H9 (cell line): ENCODE results near the gene SMC3. TPM values are rescaled to one million over a fixed set of nuclear protein-coding genes. Genes with fewer than 3 reads are reported as not detected.

Experiments
- DNase-seq: peaks from one replicate; pipeline ENCODE4 v3.0.0-alpha.2; 2017
- H2AFZ ChIP-seq: one replicate; pipeline ENCODE4 v1.6.1; 2013; ENCODE audit warnings: mild to moderate bottlenecking, low read length, control low read depth, moderate library complexity
- H2AK5ac ChIP-seq: 2 replicates; pipeline ENCODE4 v1.6.1; 2013; ENCODE audit warnings: low read length, control low read depth, mixed read lengths; ENCODE audit not compliant: insufficient read length
- H2BK120ac ChIP-seq: one replicate; pipeline ENCODE4 v1.6.1; 2013; ENCODE audit warnings: low read depth, mild to moderate bottlenecking, low read length, control low read depth, inconsistent platforms; ENCODE audit not compliant: poor library complexity, severe bottlenecking
- H2BK12ac ChIP-seq: 2 replicates; pipeline ENCODE4 v1.6.1; 2013; ENCODE audit warnings: low read length, control low read depth, mixed read lengths, low read depth; ENCODE audit not compliant: insufficient read length
- H2BK15ac ChIP-seq: 2 replicates; pipeline ENCODE4 v1.6.1; 2013; ENCODE audit warnings: low read depth, low read length, control low read depth
- H2BK20ac ChIP-seq: one replicate; pipeline ENCODE4 v1.6.1; 2013; ENCODE audit warnings: low read depth, mild to moderate bottlenecking, low read length, control low read depth, inconsistent platforms; ENCODE audit not compliant: poor library complexity, severe bottlenecking
- H2BK5ac ChIP-seq: 2 replicates; pipeline ENCODE4 v1.6.1; 2013; ENCODE audit warnings: low read length, control low read depth, mixed read lengths; ENCODE audit not compliant: insufficient read length
- H3K14ac ChIP-seq: 2 replicates; pipeline ENCODE4 v1.6.1; 2013; ENCODE audit warnings: low read length, control low read depth; ENCODE audit not compliant: insufficient read depth
- H3K18ac ChIP-seq: 2 replicates; pipeline ENCODE4 v1.6.1; 2013; ENCODE audit warnings: low read depth, mild to moderate bottlenecking, mixed read lengths, low read length, control low read depth; ENCODE audit not compliant: insufficient read length
- H3K23ac ChIP-seq: 2 replicates; pipeline ENCODE4 v1.6.1; 2013; ENCODE audit warnings: low read length, control low read depth, mixed read lengths, low read depth; ENCODE audit not compliant: insufficient read length
- H3K23me2 ChIP-seq: 2 replicates; pipeline ENCODE4 v1.6.1; 2013; ENCODE audit warnings: low read depth, mild to moderate bottlenecking, mixed read lengths, low read length, control low read depth; ENCODE audit not compliant: insufficient read length, poor library complexity, severe bottlenecking
- H3K27ac ChIP-seq: 2 replicates; pipeline ENCODE4 v1.5.1; 2013; ENCODE audit warnings: low read length, control low read depth, mixed read lengths, low read depth; ENCODE audit not compliant: insufficient read length
- H3K27me3 ChIP-seq: 2 replicates; pipeline ENCODE4 v1.6.1; 2013; ENCODE audit warnings: low read length, control low read depth, inconsistent platforms; ENCODE audit not compliant: insufficient read depth
- H3K4ac ChIP-seq: 2 replicates; pipeline ENCODE4 v1.6.1; 2013; ENCODE audit warnings: low read depth, mild to moderate bottlenecking, control low read depth, inconsistent platforms, low read length, moderate library complexity
- H3K4me1 ChIP-seq: 2 replicates; pipeline ENCODE4 v1.6.1; 2013; ENCODE audit warnings: low read length, control low read depth, inconsistent platforms; ENCODE audit not compliant: insufficient read depth
- H3K4me2 ChIP-seq: 2 replicates; pipeline ENCODE4 v1.6.1; 2013; ENCODE audit warnings: low read length, control low read depth, mixed read lengths; ENCODE audit not compliant: insufficient read length, insufficient read depth
- H3K56ac ChIP-seq: 2 replicates; pipeline ENCODE4 v1.6.1; 2013; ENCODE audit warnings: low read depth, mild to moderate bottlenecking, mixed read lengths, low read length, control low read depth; ENCODE audit not compliant: insufficient read length
- H3K79me1 ChIP-seq: 2 replicates; pipeline ENCODE4 v1.6.1; 2013; ENCODE audit warnings: low read depth, mild to moderate bottlenecking, moderate library complexity, low read length, control low read depth, inconsistent platforms; ENCODE audit not compliant: insufficient read depth, poor library complexity, severe bottlenecking
- H3K79me2 ChIP-seq: 2 replicates; pipeline ENCODE4 v1.6.1; 2013; ENCODE audit warnings: low read length, control low read depth, inconsistent platforms; ENCODE audit not compliant: insufficient read depth
- H3K9ac ChIP-seq: 2 replicates; pipeline ENCODE4 v1.6.1; 2013; ENCODE audit warnings: low read length, control low read depth, mixed read lengths; ENCODE audit not compliant: insufficient read length; ENCODE audit errors: extremely low read depth
- H3K9me3 ChIP-seq: one replicate; pipeline ENCODE4 v1.6.1; 2013; ENCODE audit warnings: low read depth, low read length, inconsistent platforms; ENCODE audit not compliant: control insufficient read depth
- H3T11ph ChIP-seq: one replicate; pipeline ENCODE4 v1.6.1; 2013; ENCODE audit warnings: mild to moderate bottlenecking, low read length, control low read depth, inconsistent platforms
- H4K20me1 ChIP-seq: one replicate; pipeline ENCODE4 v1.6.1; 2013; ENCODE audit not compliant: control insufficient read depth, insufficient read length, insufficient read depth
- H4K5ac ChIP-seq: 2 replicates; pipeline ENCODE4 v1.6.1; 2013; ENCODE audit warnings: low read depth, mild to moderate bottlenecking, mixed read lengths, low read length, control low read depth; ENCODE audit not compliant: insufficient read length
- H4K8ac ChIP-seq: replicated peaks from 2 replicates; pipeline ENCODE4 v1.6.1; 2013; ENCODE audit warnings: low read length, control low read depth, mixed read lengths, low read depth; ENCODE audit not compliant: insufficient read length
- H4K91ac ChIP-seq: 2 replicates; pipeline ENCODE4 v1.6.1; 2013; ENCODE audit warnings: low read depth, mild to moderate bottlenecking, moderate library complexity, mixed read lengths, low read length, control low read depth; ENCODE audit not compliant: insufficient read length
- H3K27ac Mint-ChIP-seq, 3 experiments: 2 replicates in 2 of 3; 3 replicates in 1 of 3; pipeline ENCODE4 v1.8.0; 2020 to 2021; ENCODE audit warnings: mixed read lengths in 3 of 3, mild to moderate bottlenecking in 1 of 3, moderate library complexity in 1 of 3
- H3K27me3 Mint-ChIP-seq: 2 replicates; pipeline ENCODE4 v1.8.0; 2021; ENCODE audit warnings: low read depth, mild to moderate bottlenecking, moderate library complexity, mixed read lengths
- H3K36me3 Mint-ChIP-seq, 3 experiments: 2 replicates in 2 of 3; 3 replicates in 1 of 3; pipeline ENCODE4 v1.8.0; 2020 to 2021; ENCODE audit warnings: low read depth in 3 of 3, mixed read lengths in 3 of 3; ENCODE audit not compliant: insufficient read depth in 1 of 3
- H3K4me1 Mint-ChIP-seq, 2 experiments: 2 replicates each; pipeline ENCODE4 v1.8.0; 2020; ENCODE audit warnings: mixed read lengths in 2 of 2
- H3K4me3 Mint-ChIP-seq, 2 experiments: 2 replicates in 1 of 2; 3 replicates in 1 of 2; pipeline ENCODE4 v1.8.0; 2020 to 2021; ENCODE audit warnings: mild to moderate bottlenecking in 2 of 2, mixed read lengths in 2 of 2, moderate library complexity in 1 of 2
- H3K9me3 Mint-ChIP-seq, 2 experiments: 2 replicates in 1 of 2; 3 replicates in 1 of 2; pipeline ENCODE4 v1.8.0; 2020; ENCODE audit warnings: mild to moderate bottlenecking in 2 of 2, mixed read lengths in 2 of 2, moderate library complexity in 1 of 2
- WGBS: extraction: QIAGEN DNeasy Blood & Tissue Kit; methylation state at CpG from one replicate; pipeline ENCODE4 v1.1.7; 2013; ENCODE audit warnings: missing lambda C conversion rate, low lambda C conversion rate, mixed read lengths; ENCODE audit not compliant: insufficient read length; ENCODE audit errors: extremely low coverage; 5-methylcytosine and 5-hydroxymethylcytosine counted together
- total RNA-seq: library from RNA; stranded (reverse); gene quantifications from 2 replicates; pipeline ENCODE4 v1.2.1, GENCODE V29; 2021
- TF ChIP-seq, protein P1 (sequence below): fragments of 200-600 bp; sonication (generic); conservative IDR thresholded peaks from 3 replicates; pipeline ENCODE4 v1.8.0; 2021; ENCODE audit warnings: antibody characterized with exemption, mild to moderate bottlenecking

The SMC3 gene
- total RNA-seq, 1 experiment from 2014 or later = 82.4 TPM

DNA sequence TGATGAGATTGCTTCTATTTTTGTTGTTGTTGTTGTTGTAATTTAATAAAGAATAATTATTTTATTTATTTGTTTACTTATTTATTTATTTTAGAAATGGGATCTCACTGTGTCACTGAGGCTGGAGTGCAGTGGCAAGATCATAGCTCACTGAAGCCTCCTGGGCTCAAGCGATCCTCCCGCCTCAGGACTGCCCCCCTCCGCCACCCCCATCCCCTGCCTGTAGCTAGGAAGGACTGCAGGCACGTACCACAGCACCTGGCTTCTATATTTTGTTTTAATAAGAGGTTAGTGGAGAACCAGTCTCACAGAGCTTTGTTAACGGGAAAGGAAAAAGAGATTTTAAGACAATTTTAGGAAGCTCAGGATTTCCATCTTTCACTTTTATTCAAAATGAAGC is 19.5 kb upstream of the SMC3 start:
- H2BK120ac ChIP-seq = no peak overlapping the region
- TF ChIP-seq, protein P1, sequence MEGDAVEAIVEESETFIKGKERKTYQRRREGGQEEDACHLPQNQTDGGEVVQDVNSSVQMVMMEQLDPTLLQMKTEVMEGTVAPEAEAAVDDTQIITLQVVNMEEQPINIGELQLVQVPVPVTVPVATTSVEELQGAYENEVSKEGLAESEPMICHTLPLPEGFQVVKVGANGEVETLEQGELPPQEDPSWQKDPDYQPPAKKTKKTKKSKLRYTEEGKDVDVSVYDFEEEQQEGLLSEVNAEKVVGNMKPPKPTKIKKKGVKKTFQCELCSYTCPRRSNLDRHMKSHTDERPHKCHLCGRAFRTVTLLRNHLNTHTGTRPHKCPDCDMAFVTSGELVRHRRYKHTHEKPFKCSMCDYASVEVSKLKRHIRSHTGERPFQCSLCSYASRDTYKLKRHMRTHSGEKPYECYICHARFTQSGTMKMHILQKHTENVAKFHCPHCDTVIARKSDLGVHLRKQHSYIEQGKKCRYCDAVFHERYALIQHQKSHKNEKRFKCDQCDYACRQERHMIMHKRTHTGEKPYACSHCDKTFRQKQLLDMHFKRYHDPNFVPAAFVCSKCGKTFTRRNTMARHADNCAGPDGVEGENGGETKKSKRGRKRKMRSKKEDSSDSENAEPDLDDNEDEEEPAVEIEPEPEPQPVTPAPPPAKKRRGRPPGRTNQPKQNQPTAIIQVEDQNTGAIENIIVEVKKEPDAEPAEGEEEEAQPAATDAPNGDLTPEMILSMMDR = peak; percentile 27; the same call in 2 of the 3 replicates
- no peak overlapping the region for H3T11ph ChIP-seq
- Mint-ChIP-seq H3K4me3 (no peak overlapping the region), H3K4me1 (peaks cover 6 to 9% of the 10 kb centered on the region in 2 experiments), H3K9me3 (peaks cover 5 to 6% of the 10 kb centered on the region in 2 experiments; a peak in 4 of 5 replicates), H3K36me3 (peaks cover 0 to 7% (median 2%) of the 10 kb centered on the region in 3 experiments; a peak in 2 of 7 replicates), H3K27ac (no peak overlapping the region), H3K27me3 (no peaks in the 10 kb centered on the region; the same call in none of the 2 replicates)
- no peaks in the 10 kb centered on the region for H3K79me1 ChIP-seq
- H3K23ac ChIP-seq = no peak overlapping the region
- H3K4me1 ChIP-seq = no peaks in the 10 kb centered on the region
- H3K4ac ChIP-seq = no peak overlapping the region
- H4K20me1 ChIP-seq = no peaks in the 10 kb centered on the region
- no peaks in the 10 kb centered on the region for H3K23me2 ChIP-seq
- H2AK5ac ChIP-seq = no peak overlapping the region
- no peak overlapping the region for H3K14ac ChIP-seq
- peak; percentile 65 for DNase-seq
- no peak overlapping the region for H4K5ac ChIP-seq
- no peak overlapping the region for H4K91ac ChIP-seq
- no peak overlapping the region for H2BK15ac ChIP-seq
- H2BK5ac ChIP-seq = no peak overlapping the region
- no peak overlapping the region for H3K4me2 ChIP-seq
- H3K9me3 ChIP-seq = no peaks in the 10 kb centered on the region
- H3K27ac ChIP-seq = no peak overlapping the region
- H3K9ac ChIP-seq = no peak overlapping the region
- no peak overlapping the region for H2BK12ac ChIP-seq
- H4K8ac ChIP-seq = no peak overlapping the region
- no peaks in the 10 kb centered on the region for H3K27me3 ChIP-seq
- H3K18ac ChIP-seq = no peak overlapping the region
- H2AFZ ChIP-seq = no peak overlapping the region
- no peak overlapping the region for H2BK20ac ChIP-seq
- no peak overlapping the region for H3K56ac ChIP-seq
- no peaks in the 10 kb centered on the region for H3K79me2 ChIP-seq
- no CpG with 5 or more reads among the region's 5 CpGs for WGBS
